ENCODE results near the gene CFAP20.

GRCh38 chr16:58110571-58111301 is 18.4 kb downstream of the CFAP20 start:
- no peak for TF ChIP-seq CTCF (IDR thresholded peaks at IDR 0.05)
- no peak for TF ChIP-seq EP300 (IDR thresholded peaks at IDR 0.05)
- no peak for TF ChIP-seq POLR2A (IDR thresholded peaks at IDR 0.05)
- TF ChIP-seq POLR2AphosphoS5 (IDR thresholded peaks at IDR 0.05), result no peak
